Thyroid gland (tissue), 4 donors: Measurements from ENCODE around the gene ST3GAL3. TPM values are rescaled to one million over a fixed set of nuclear protein-coding genes. Genes with fewer than 3 reads are reported as not detected.

Experiments used
- DNase-seq, 2 donors: peaks; one replicate each; pipeline ENCODE4 v3.0.0-alpha.2; 2019
- H3K27ac ChIP-seq, 3 donors: fragments of 200-600 bp; sonication (generic); 1 replicate in 2 of 3; 2 replicates in 1 of 3; pipeline ENCODE4 v1.5.1; 2016 to 2019; ENCODE audit warnings: mild to moderate bottlenecking in 1 of 3, moderate library complexity in 1 of 3
- H3K27me3 ChIP-seq: fragments of 200-600 bp; sonication (generic); one replicate; pipeline ENCODE4 v1.5.1; 2019
- H3K36me3 ChIP-seq, 2 donors: fragments of 200-600 bp; sonication (generic); one replicate each; pipeline ENCODE4 v1.5.1; 2016 to 2019
- H3K4me1 ChIP-seq, 2 donors: fragments of 200-600 bp; sonication (generic); one replicate each; pipeline ENCODE4 v1.5.1; 2017 to 2019
- H3K4me3 ChIP-seq, 3 donors: fragments of 200-600 bp; sonication (generic); replicated peaks in 1 of 3; 1 replicate in 2 of 3; 2 replicates in 1 of 3; pipeline ENCODE4 v1.5.1; 2016; ENCODE audit warnings: mild to moderate bottlenecking in 1 of 3
- H3K9me3 ChIP-seq: fragments of 200-600 bp; sonication (generic); one replicate; pipeline ENCODE4 v1.5.1; 2017
- POLR2A ChIP-seq, 2 donors: fragments of 450-650 bp; IDR thresholded peaks; one replicate each; pipeline ENCODE4 v1.6.1; 2017; ENCODE audit warnings: antibody characterized with exemption in 2 of 2, mild to moderate bottlenecking in 2 of 2, moderate library complexity in 1 of 2
- WGBS, 2 donors: methylation state at CpG; one replicate each; pipeline ENCODE4 v1.1.5; 2017; 5-methylcytosine and 5-hydroxymethylcytosine counted together
- intact Hi-C: fragments of 100-400 bp; cut with DNase I; formaldehyde crosslinking; loops from one replicate; pipeline ENCODE4 v1.15.1; 2023
- total RNA-seq, 4 donors: library from RNA; depleted of rRNA; stranded (reverse); fragments of >200 nt; gene quantifications; one replicate each; pipeline ENCODE4 v1.2.3, GENCODE V29; 2016
- TF ChIP-seq, protein P1 (sequence below), 6 experiments: fragments of 200-600 bp in 3 of 6; fragments of 450-650 bp in 3 of 6; sonication (generic) in 3 of 6; IDR thresholded peaks; one replicate each; pipeline ENCODE4 v1.5.1; 2016 to 2019; ENCODE audit warnings: antibody characterized with exemption in 6 of 6, mild to moderate bottlenecking in 2 of 6, inconsistent platforms in 1 of 6, moderate library complexity in 1 of 6

Gene ST3GAL3
- total RNA-seq, 4 donors from 2014 or later = 12.1 to 17.7 (median 14.3) TPM

- TF ChIP-seq, protein P1, sequence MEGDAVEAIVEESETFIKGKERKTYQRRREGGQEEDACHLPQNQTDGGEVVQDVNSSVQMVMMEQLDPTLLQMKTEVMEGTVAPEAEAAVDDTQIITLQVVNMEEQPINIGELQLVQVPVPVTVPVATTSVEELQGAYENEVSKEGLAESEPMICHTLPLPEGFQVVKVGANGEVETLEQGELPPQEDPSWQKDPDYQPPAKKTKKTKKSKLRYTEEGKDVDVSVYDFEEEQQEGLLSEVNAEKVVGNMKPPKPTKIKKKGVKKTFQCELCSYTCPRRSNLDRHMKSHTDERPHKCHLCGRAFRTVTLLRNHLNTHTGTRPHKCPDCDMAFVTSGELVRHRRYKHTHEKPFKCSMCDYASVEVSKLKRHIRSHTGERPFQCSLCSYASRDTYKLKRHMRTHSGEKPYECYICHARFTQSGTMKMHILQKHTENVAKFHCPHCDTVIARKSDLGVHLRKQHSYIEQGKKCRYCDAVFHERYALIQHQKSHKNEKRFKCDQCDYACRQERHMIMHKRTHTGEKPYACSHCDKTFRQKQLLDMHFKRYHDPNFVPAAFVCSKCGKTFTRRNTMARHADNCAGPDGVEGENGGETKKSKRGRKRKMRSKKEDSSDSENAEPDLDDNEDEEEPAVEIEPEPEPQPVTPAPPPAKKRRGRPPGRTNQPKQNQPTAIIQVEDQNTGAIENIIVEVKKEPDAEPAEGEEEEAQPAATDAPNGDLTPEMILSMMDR (IDR thresholded peaks at IDR 0.05) = no peak
- no peak for TF ChIP-seq POLR2A (IDR thresholded peaks at IDR 0.05)
- Histone ChIP-seq H3K4me3 (no peak overlapping the region), H3K36me3 (peaks cover 79 to 99% of the 10 kb centered on the region in 2 donors), H3K4me1 (no peaks in the 10 kb centered on the region), H3K9me3 (no peaks in the 10 kb centered on the region), H3K27me3 (no peaks in the 10 kb centered on the region), H3K27ac (no peak overlapping the region)
- WGBS, 2 donors = 94 to 100% methylated on average over 2 of the region's 2 CpGs
- intact Hi-C loops = no loop called here
- no peak for DNase-seq
Observed at GRCh38 chr1:43688109-43688387, 19.3 kb upstream of the ST3GAL3 start.

- no peak overlapping the region for H3K4me3 ChIP-seq
- intact Hi-C loops = no loop called here
- WGBS, 2 donors = 75 to 86% methylated on average over 1 to 2 of the region's 2 CpGs
Observed at GRCh38 chr1:43688594-43689000, 18.7 kb upstream of the ST3GAL3 start.

GRCh38 chr1:43689289-43689688 lies 18.0 kb upstream of the ST3GAL3 start:
- no peaks in the 10 kb centered on the region for H3K4me1 ChIP-seq

More at GRCh38 chr1:43688594-43689000, 18.7 kb upstream of the ST3GAL3 start:
- peaks cover 84 to 99% of the 10 kb centered on the region in 2 donors for H3K36me3 ChIP-seq
- TF ChIP-seq, protein P1 (IDR thresholded peaks at IDR 0.05) = no peak
- no peak for TF ChIP-seq POLR2A (IDR thresholded peaks at IDR 0.05)
- DNase-seq = no peak
- H3K4me1 ChIP-seq = no peaks in the 10 kb centered on the region
- H3K27ac ChIP-seq = no peak overlapping the region
- no peaks in the 10 kb centered on the region for H3K27me3 ChIP-seq
- no peaks in the 10 kb centered on the region for H3K9me3 ChIP-seq

DNA sequence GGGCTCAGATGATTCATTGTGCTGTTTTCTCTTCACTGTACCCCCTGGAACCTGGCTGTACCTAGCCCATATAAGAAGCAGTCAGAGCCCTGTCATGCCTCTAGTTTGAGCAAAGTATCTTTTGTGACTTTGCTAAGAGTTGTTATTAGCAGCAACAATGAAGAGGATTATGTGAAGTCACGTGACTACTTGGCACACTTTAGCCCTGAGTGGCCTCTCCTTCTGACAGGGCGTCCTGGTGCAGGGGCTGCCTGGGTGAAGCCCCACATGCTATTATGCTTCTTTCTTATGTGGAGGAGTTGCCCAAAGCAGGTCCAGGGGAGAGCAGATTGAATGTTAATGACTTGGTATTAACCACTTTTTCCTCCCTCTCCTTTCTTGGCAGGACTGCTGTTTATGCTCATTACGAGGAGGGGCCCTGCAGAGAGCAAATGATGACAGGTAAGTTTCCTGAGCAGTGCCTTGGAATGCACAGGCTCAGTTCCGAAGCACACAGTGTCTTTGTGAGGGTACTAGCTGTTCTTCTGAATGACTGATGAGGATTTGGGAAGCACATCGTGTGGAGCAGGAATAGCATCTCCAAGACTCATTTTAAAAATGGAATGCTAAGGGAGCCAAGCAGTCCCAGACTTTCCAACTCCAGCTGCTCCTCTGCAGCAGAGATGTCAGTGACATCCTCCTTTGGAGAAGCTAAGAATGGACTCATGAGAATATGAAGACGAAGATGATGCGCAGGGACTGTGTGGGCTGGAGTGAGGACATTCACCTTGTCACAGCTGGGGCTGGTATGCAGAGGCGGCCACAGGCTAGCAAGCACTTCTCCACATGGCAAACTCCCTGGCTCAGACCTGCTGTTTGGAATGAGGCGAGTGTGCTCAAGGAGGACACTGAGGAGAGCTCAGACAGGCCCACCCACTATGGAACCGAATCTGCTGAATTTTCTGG lies 15.2 kb upstream of the ST3GAL3 start:
- no peaks in the 10 kb centered on the region for H3K9me3 ChIP-seq
- intact Hi-C loops = no loop called here
- no peak overlapping the region for H3K4me3 ChIP-seq
- H3K4me1 ChIP-seq = no peaks in the 10 kb centered on the region
- no peak for DNase-seq
- peaks cover 94 to 100% of the 10 kb centered on the region in 2 donors for H3K36me3 ChIP-seq
- H3K27me3 ChIP-seq = no peaks in the 10 kb centered on the region
- H3K27ac ChIP-seq = no peak overlapping the region
- TF ChIP-seq, protein P1 (IDR thresholded peaks at IDR 0.05) = no peak
- no peak for TF ChIP-seq POLR2A (IDR thresholded peaks at IDR 0.05)
- WGBS, 2 donors = 93% methylated on average over 10 of the region's 10 CpGs

More at GRCh38 chr1:43689289-43689688, 18.0 kb upstream of the ST3GAL3 start:
- Histone ChIP-seq H3K27ac (no peak overlapping the region), H3K4me3 (no peak overlapping the region), H3K36me3 (peaks cover 83 to 99% of the 10 kb centered on the region in 2 donors), H3K27me3 (no peaks in the 10 kb centered on the region), H3K9me3 (no peaks in the 10 kb centered on the region)
- intact Hi-C loops = no loop called here
- WGBS, 2 donors = 74 to 92% methylated on average over 2 of the region's 2 CpGs
- no peak for TF ChIP-seq POLR2A (IDR thresholded peaks at IDR 0.05)
- TF ChIP-seq, protein P1 (IDR thresholded peaks at IDR 0.05) = no peak
- no peak for DNase-seq

GRCh38 chr1:43693371-43693770 lies 14.0 kb upstream of the ST3GAL3 start:
- 90 to 93% methylated on average over 6 of the region's 6 CpGs for WGBS, 2 donors
- Histone ChIP-seq H3K27me3 (no peaks in the 10 kb centered on the region), H3K4me1 (no peaks in the 10 kb centered on the region), H3K36me3 (peaks cover 96 to 100% of the 10 kb centered on the region in 2 donors), H3K9me3 (no peaks in the 10 kb centered on the region), H3K27ac (no peak overlapping the region), H3K4me3 (no peak overlapping the region)
- no peak for TF ChIP-seq POLR2A (IDR thresholded peaks at IDR 0.05)
- TF ChIP-seq, protein P1 (IDR thresholded peaks at IDR 0.05) = no peak
- intact Hi-C loops = no loop called here
- DNase-seq = no peak
